ENCODE results near the gene CCT6A.
"Not testable (repeated sequence)": the region's sequence is repeated elsewhere in the genome, so short reads cannot be mapped to it uniquely, and the experiment has no call there.

The CCT6A gene

DNA sequence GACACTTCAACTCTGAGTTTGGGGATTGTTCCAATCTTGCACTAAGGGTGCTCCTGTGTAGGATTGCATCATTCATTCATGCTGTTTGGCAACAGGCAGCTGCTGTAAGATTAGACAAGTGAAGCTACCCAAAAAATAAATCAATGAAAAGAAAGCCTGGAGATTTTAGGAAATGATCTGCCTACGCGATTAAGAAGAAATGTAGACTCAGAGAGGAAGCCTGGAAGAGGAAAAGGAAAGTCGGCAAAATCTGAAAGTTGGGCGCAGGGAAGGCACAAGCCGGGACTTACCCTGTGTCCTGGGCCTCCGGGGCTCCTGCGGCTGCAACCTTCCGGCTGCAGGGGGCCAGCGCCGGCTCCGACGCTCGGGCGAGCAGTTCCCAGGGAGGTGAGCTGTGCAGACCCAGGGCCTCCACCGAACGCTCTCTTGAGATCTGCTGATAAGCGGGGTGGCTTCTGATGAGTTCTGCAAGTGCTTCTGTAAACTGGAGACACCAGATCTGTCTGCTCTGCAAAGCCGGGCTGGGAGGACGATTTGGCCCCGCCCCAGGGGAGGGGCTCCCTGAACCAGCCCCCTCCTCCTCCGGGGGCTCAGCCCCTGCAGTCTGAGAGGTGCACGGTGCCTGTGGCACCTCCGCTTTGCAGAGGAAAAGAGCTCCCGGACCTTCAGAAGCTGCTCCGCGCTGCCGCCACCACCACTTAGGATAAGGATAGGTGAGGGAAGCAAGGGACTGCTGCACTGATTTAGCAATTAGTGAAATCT, 17.7 kb upstream of the CCT6A start:
- Mint-ChIP-seq H3K27me3 (ENCODE audit: low read depth) (no peaks in the 10 kb centered on the region), H3K36me3 (ENCODE audit: low read depth) (peaks cover 10% of the 10 kb centered on the region), H3K4me1 (ENCODE audit: low read depth) (peaks cover 11% of the 10 kb centered on the region), H3K9me3 (no peaks in the 10 kb centered on the region), H3K27ac (peak overlapping the region; percentile 79), H3K4me3 (peak overlapping the region; percentile 85)
- peak; percentile 74 for DNase-seq (ENCODE audit: low spot score)

DNA sequence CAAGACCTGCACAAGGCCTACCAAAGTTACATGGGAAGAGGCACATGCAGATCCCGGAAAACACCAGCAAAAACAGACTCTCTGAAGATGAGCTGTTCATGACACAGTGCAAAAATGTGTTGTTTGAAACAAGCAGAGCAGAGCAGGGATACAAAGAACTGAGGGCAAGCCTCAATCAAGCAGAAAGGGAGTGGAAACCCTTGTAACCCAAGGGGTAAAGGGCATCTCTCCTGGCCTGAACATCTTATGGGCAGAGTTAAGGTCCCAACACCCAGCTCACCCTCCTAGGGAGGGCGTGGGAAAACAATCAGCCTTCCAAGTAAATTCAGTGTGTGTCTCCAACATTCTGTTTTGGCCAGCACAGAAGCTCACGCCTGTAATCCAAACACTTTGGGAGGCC, 10.8 kb upstream of the CCT6A start:
- no peak for DNase-seq (ENCODE audit: low spot score)
- Mint-ChIP-seq H3K36me3 (ENCODE audit: low read depth) (peaks cover 5% of the 10 kb centered on the region), H3K4me1 (ENCODE audit: low read depth) (no peaks in the 10 kb centered on the region), H3K4me3 (no peak overlapping the region), H3K9me3 (no peaks in the 10 kb centered on the region), H3K27ac (no peak overlapping the region), H3K27me3 (ENCODE audit: low read depth) (no peaks in the 10 kb centered on the region)

- H3K4me3 Mint-ChIP-seq; H3K27me3 Mint-ChIP-seq (ENCODE audit: low read depth): not testable (repeated sequence)
Measured at GRCh38 chr7:56045758-56046157, 5.8 kb upstream of the CCT6A start.

DNA sequence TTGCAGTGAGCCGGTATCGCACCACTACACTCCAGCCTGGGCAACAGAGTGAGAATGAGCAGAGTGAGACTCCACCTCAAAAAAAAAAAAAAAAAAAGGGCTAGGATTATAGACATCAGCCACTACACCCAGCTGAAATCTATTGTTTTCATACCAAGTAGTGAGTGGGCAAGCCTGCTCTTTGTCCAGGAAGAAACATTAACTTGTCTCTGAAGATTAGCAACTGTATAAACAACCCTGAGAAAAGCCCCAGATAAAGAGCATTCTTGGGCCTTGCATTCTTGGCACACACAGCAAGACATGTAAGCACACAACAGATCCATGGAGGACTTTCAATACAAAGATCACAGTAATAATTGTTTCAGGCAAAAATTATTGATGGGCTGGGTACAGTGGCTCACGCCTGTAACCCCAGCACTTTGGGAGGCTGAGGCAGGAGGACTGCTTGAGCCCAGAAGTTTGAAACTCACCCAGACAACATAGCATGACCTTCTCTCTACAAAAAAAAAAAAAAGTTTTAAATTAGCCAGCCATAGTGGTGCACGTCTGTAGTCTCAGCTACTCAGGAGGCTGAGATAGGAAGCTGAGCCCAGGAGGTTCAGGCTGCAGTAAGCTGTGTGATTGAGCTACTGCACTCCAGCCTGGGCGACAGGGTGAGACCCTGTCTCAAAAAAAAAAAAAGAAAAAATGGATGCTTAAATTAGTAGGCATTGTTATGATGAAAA, 4.7 kb upstream of the CCT6A start:
- H3K9me3 Mint-ChIP-seq = no peaks in the 10 kb centered on the region
- H3K4me3 Mint-ChIP-seq = no peak overlapping the region
- DNase-seq (ENCODE audit: low spot score) = no peak
- peaks cover 1% of the 10 kb centered on the region for H3K36me3 Mint-ChIP-seq (ENCODE audit: low read depth)
- H3K27ac Mint-ChIP-seq = no peak overlapping the region
- H3K4me1 Mint-ChIP-seq (ENCODE audit: low read depth) = peaks cover 8% of the 10 kb centered on the region
- no peaks in the 10 kb centered on the region for H3K27me3 Mint-ChIP-seq (ENCODE audit: low read depth)

More at GRCh38 chr7:56045758-56046157, 5.8 kb upstream of the CCT6A start:
- H3K4me1 Mint-ChIP-seq (ENCODE audit: low read depth); H3K36me3 Mint-ChIP-seq (ENCODE audit: low read depth); H3K27ac Mint-ChIP-seq; H3K9me3 Mint-ChIP-seq; DNase-seq (ENCODE audit: low spot score): not testable (repeated sequence)

DNA sequence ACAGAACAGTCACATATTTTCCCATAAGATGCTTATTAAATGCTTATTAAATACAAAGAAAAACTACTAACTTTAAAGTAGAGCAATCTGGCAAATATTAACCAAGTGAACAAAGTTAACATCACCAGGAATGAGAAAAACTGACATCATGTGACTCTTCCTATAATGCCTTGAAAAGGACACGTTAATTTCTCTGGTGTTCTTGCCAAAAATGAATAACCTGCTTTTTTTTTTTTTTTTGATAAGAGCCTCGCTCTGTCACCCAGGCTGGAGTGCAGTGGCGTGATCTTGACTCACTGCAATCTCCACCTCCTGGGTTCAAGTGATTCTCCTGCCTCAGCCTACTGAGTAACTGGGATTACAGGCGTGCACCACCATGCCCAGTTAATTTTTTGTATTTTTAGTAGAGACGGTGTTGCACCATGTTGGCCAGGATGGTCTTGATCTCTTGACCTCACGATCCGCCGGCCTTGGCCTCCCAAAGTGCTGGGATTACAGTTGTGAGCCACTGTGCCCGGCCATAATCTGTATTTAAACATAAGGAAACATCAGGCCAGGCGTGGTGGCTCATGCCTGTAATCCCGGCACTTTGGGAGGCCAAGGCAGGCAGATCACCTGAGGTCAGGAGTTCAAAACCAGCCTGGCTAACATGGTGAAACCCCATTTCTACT, 4.0 kb upstream of the CCT6A start:
- not testable (repeated sequence) for H3K27me3 Mint-ChIP-seq (ENCODE audit: low read depth); H3K4me3 Mint-ChIP-seq; DNase-seq (ENCODE audit: low spot score); H3K9me3 Mint-ChIP-seq; H3K27ac Mint-ChIP-seq; H3K4me1 Mint-ChIP-seq (ENCODE audit: low read depth); H3K36me3 Mint-ChIP-seq (ENCODE audit: low read depth)

GRCh38 chr7:56048245-56048644, 3.3 kb upstream of the CCT6A start:
- DNase-seq (ENCODE audit: low spot score) = no peak

GRCh38 chr7:56048763-56049162, 2.8 kb upstream of the CCT6A start:
- DNase-seq (ENCODE audit: low spot score); H3K27me3 Mint-ChIP-seq (ENCODE audit: low read depth); H3K9me3 Mint-ChIP-seq; H3K27ac Mint-ChIP-seq; H3K4me3 Mint-ChIP-seq: not testable (repeated sequence)
- peaks cover 16% of the 10 kb centered on the region for H3K36me3 Mint-ChIP-seq (ENCODE audit: low read depth)
- peaks cover 16% of the 10 kb centered on the region for H3K4me1 Mint-ChIP-seq (ENCODE audit: low read depth)

More at GRCh38 chr7:56048245-56048644, 3.3 kb upstream of the CCT6A start:
- H3K4me1 Mint-ChIP-seq (ENCODE audit: low read depth) = peaks cover 13% of the 10 kb centered on the region
- H3K27me3 Mint-ChIP-seq (ENCODE audit: low read depth) = no peaks in the 10 kb centered on the region
- no peak overlapping the region for H3K27ac Mint-ChIP-seq
- H3K36me3 Mint-ChIP-seq (ENCODE audit: low read depth) = peaks cover 11% of the 10 kb centered on the region
- no peaks in the 10 kb centered on the region for H3K9me3 Mint-ChIP-seq
- H3K4me3 Mint-ChIP-seq = no peak overlapping the region

DNA sequence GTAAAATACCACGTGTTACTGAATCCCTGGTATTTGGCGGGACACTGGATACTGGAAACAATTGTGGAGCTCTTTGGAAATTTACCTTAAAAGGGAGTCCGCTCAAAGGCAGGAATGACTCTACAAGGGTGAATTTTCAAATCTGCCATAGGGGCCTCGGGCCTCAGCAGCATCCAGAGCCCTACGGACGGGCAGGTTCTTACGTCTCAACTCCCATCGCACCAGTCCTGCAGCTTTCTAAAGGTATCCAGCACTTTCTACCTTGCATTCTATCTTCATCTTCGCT, 569 bp upstream of the CCT6A start:
- H3K27me3 Mint-ChIP-seq (ENCODE audit: low read depth) = no peaks in the 10 kb centered on the region
- peaks cover 27% of the 10 kb centered on the region for H3K4me1 Mint-ChIP-seq (ENCODE audit: low read depth)
- peak overlapping the region; percentile 89 for H3K27ac Mint-ChIP-seq
- H3K4me3 Mint-ChIP-seq = peak overlapping the region; percentile 90
- H3K36me3 Mint-ChIP-seq (ENCODE audit: low read depth) = peaks cover 33% of the 10 kb centered on the region
- no peaks in the 10 kb centered on the region for H3K9me3 Mint-ChIP-seq
- DNase-seq (ENCODE audit: low spot score) = no peak

DNA sequence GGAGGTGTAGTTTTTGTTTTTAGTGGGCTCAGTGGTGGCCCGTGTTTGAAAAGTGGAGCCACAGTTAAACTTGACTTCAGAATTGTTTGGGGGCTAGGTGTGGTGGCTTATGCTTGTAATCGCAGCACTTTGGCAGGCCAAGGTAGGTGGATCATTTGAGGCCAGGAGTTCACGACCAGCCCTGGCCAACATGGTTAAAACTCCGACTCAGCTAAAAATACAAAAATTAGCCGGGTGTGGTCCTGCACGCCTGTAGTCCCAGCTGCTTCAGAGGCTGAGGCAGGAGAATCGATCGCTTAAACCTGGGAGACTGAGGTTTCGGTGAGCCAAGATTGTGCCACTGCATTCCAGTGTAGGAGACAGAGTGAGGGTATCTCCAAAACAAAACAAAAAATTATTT, 1.8 kb downstream of the CCT6A start:
- peak overlapping the region; percentile 90 for H3K4me3 Mint-ChIP-seq
- no peak overlapping the region for H3K27ac Mint-ChIP-seq
- no peaks in the 10 kb centered on the region for H3K27me3 Mint-ChIP-seq (ENCODE audit: low read depth)
- no peak for DNase-seq (ENCODE audit: low spot score)
- peaks cover 52% of the 10 kb centered on the region for H3K36me3 Mint-ChIP-seq (ENCODE audit: low read depth)
- no peaks in the 10 kb centered on the region for H3K9me3 Mint-ChIP-seq
- peaks cover 30% of the 10 kb centered on the region for H3K4me1 Mint-ChIP-seq (ENCODE audit: low read depth)

- Mint-ChIP-seq H3K4me3 (peak overlapping the region; percentile 59), H3K27ac (peak overlapping the region; percentile 41), H3K9me3 (no peaks in the 10 kb centered on the region), H3K27me3 (ENCODE audit: low read depth) (no peaks in the 10 kb centered on the region), H3K36me3 (ENCODE audit: low read depth) (peaks cover 57% of the 10 kb centered on the region), H3K4me1 (ENCODE audit: low read depth) (peaks cover 30% of the 10 kb centered on the region)
- DNase-seq (ENCODE audit: low spot score) = no peak
Measured at GRCh38 chr7:56053993-56054392, 2.4 kb downstream of the CCT6A start.

DNA sequence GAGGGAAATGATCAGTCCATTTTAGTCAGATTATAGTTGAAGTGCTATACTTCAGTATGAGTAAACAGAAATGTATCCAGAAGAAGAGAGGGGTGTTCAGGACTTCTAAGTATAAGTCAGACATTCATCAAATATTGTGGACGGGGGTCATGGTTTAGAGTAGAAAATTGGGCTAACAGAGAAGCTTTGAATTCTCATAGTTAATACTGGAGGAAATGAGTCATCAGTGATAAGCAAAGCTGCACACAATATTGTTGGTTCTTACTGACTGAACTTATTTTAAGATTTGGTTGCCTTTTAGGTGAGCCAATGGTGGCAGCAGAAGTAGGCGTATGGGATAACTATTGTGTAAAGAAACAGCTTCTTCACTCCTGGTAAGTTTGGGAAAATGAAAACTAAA, 10.8 kb downstream of the CCT6A start:
- H3K27ac Mint-ChIP-seq = peak overlapping the region; percentile 77
- H3K9me3 Mint-ChIP-seq = no peaks in the 10 kb centered on the region
- H3K4me3 Mint-ChIP-seq = peak overlapping the region; percentile 33
- no peaks in the 10 kb centered on the region for H3K27me3 Mint-ChIP-seq (ENCODE audit: low read depth)
- peaks cover 63% of the 10 kb centered on the region for H3K36me3 Mint-ChIP-seq (ENCODE audit: low read depth)
- DNase-seq (ENCODE audit: low spot score) = no peak
- H3K4me1 Mint-ChIP-seq (ENCODE audit: low read depth) = peaks cover 27% of the 10 kb centered on the region

DNA sequence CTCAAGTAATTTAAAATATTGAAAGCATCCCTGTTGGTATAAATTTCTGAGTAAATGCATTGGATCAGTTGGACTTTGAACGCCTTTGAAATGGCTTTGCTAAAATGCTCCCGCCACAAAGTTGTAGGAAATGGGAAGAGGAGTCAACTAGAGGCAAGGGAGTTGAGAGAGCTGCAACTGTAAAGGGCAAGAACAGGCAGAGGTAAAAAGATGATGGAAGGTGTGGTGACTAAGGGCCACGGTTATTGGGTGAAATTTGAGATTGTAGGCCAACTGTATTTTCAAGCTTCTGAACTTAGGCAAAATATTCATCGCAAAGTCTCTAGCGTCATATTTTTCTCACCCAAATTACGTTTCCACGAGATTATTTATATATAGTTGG, 11.9 kb downstream of the CCT6A start:
- Mint-ChIP-seq H3K27ac (peak overlapping the region; percentile 92), H3K4me1 (ENCODE audit: low read depth) (peaks cover 27% of the 10 kb centered on the region), H3K9me3 (no peaks in the 10 kb centered on the region), H3K27me3 (ENCODE audit: low read depth) (no peaks in the 10 kb centered on the region), H3K4me3 (peak overlapping the region; percentile 94), H3K36me3 (ENCODE audit: low read depth) (peaks cover 55% of the 10 kb centered on the region)
- DNase-seq (ENCODE audit: low spot score) = no peak

- DNase-seq (ENCODE audit: low spot score) = peak; percentile 92
- Mint-ChIP-seq H3K4me3 (peak within 1 kb of the TSS; percentile 94), H3K27me3 (ENCODE audit: low read depth) (no peaks in the 10 kb centered on the region), H3K36me3 (ENCODE audit: low read depth) (peaks cover 55% of the 10 kb centered on the region), H3K27ac (peak within 1 kb of the TSS; percentile 92), H3K9me3 (no peaks in the 10 kb centered on the region), H3K4me1 (ENCODE audit: low read depth) (peaks cover 27% of the 10 kb centered on the region)
Measured at GRCh38 chr7:56063882-56064625, 12.5 kb downstream of the CCT6A start, which contains the start of gene SUMF2. Gene SUMF2 (plus strand): TSS chr7:56064286. CDS start chr7:56064312, 26 bp downstream.

DNA sequence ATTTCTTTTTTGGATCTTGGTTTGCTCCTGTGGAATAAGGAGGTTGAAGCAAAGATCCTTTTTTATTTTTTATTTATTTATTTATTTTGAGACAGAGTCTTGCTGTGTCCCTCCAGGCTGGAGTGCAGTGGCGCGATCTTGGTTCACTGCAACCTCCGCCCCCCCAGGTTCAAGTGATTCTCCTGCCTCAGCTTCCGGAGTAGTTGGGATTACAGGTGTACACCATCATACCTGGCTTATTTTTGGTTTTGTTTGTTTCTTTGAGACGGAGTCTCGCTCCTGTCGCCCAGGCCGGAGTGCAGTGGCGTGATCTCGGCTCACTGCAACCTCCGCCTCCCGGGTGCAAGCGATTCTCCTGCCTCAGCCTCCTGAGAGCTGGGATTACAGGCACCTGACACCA, 14.8 kb downstream of the CCT6A start:
- Mint-ChIP-seq H3K4me1 (ENCODE audit: low read depth) (peaks cover 27% of the 10 kb centered on the region), H3K36me3 (ENCODE audit: low read depth) (peaks cover 41% of the 10 kb centered on the region)
- not testable (repeated sequence) for DNase-seq (ENCODE audit: low spot score); H3K4me3 Mint-ChIP-seq; H3K27me3 Mint-ChIP-seq (ENCODE audit: low read depth); H3K27ac Mint-ChIP-seq; H3K9me3 Mint-ChIP-seq
